SK-N-SH treated with all-trans-retinoic acid at 6 μM for 48 hours (cell line): ENCODE results near the gene CAV2.

ENCODE experiments used
- ATAC-seq: fragments of 200-7000 bp; cut with Tn5 transposase; 3 replicates; pipeline ENCODE4 v1.9.1; 2020; ENCODE audit warnings: mild to moderate bottlenecking, moderate library complexity
- ARNTL ChIP-seq: fragments of 450-650 bp; formaldehyde crosslinking; IDR thresholded peaks from 2 replicates; pipeline ENCODE4 v1.5.0; 2020; ENCODE audit warnings: low read depth, mild to moderate bottlenecking, moderate library complexity, borderline replicate concordance
- BACH2 ChIP-seq: fragments of 250-450 bp; sonication (Bioruptor Pico); IDR thresholded peaks from 2 replicates; pipeline ENCODE4 v1.9.0; 2021; ENCODE audit warnings: mild to moderate bottlenecking, borderline replicate concordance
- CSDC2 ChIP-seq: fragments of 250-450 bp; sonication (Bioruptor Pico); IDR thresholded peaks from 2 replicates; pipeline ENCODE4 v1.5.0; 2020; ENCODE audit warnings: mild to moderate bottlenecking, moderate library complexity
- ESRRG ChIP-seq: fragments of 250-450 bp; sonication (Bioruptor Pico); IDR thresholded peaks from 2 replicates; pipeline ENCODE4 v1.6.1; 2021; ENCODE audit warnings: mild to moderate bottlenecking
- GLIS3 ChIP-seq: fragments of 250-450 bp; sonication (Bioruptor Pico); IDR thresholded peaks from 2 replicates; pipeline ENCODE4 v1.5.0; 2020; ENCODE audit warnings: mild to moderate bottlenecking, moderate library complexity
- ISL1 ChIP-seq: fragments of 250-450 bp; sonication (Bioruptor Pico); IDR thresholded peaks from 2 replicates; pipeline ENCODE4 v2.1.2; 2022; ENCODE audit warnings: mild to moderate bottlenecking, moderate library complexity
- OSR1 ChIP-seq: fragments of 250-450 bp; sonication (Bioruptor Pico); IDR thresholded peaks from 2 replicates; pipeline ENCODE4 v1.8.0; 2022; ENCODE audit warnings: moderate library complexity, mild to moderate bottlenecking, inconsistent platforms
- RARB ChIP-seq: fragments of 250-450 bp; sonication (Bioruptor Pico); IDR thresholded peaks from 2 replicates; pipeline ENCODE4 v1.8.0; 2021; ENCODE audit warnings: mild to moderate bottlenecking, moderate library complexity
- SNAI2 ChIP-seq: fragments of 250-450 bp; sonication (Bioruptor Pico); IDR thresholded peaks from 2 replicates; pipeline ENCODE4 v1.5.0; 2020; ENCODE audit warnings: mild to moderate bottlenecking, moderate library complexity
- TCF4 ChIP-seq: fragments of 250-450 bp; sonication (Bioruptor Pico); IDR thresholded peaks from 2 replicates; pipeline ENCODE4 v1.8.0; 2021; ENCODE audit warnings: mild to moderate bottlenecking, moderate library complexity, borderline replicate concordance
- ZC3H10 ChIP-seq: fragments of 250-450 bp; sonication (Bioruptor Pico); IDR thresholded peaks from 2 replicates; pipeline ENCODE4 v1.5.1; 2021; ENCODE audit warnings: mild to moderate bottlenecking, moderate library complexity
- ZFP3 ChIP-seq: fragments of 250-450 bp; sonication (Bioruptor Pico); IDR thresholded peaks from 2 replicates; pipeline ENCODE4 v1.5.0; 2020; ENCODE audit warnings: mild to moderate bottlenecking, moderate library complexity
- ZFP30 ChIP-seq: fragments of 450-650 bp; formaldehyde crosslinking; IDR thresholded peaks from 2 replicates; pipeline ENCODE4 v1.5.0; 2022; ENCODE audit warnings: mild to moderate bottlenecking, moderate library complexity
- ZNF565 ChIP-seq: fragments of 450-650 bp; formaldehyde crosslinking; conservative IDR thresholded peaks from 2 replicates; pipeline ENCODE4 v1.5.0; 2020; ENCODE audit warnings: low read depth, mild to moderate bottlenecking, moderate library complexity
- ZNF70 ChIP-seq: fragments of 450-650 bp; formaldehyde crosslinking; IDR thresholded peaks from 2 replicates; pipeline ENCODE4 v1.5.0; 2020; ENCODE audit warnings: mild to moderate bottlenecking, moderate library complexity
- ZNF8 ChIP-seq: fragments of 450-650 bp; formaldehyde crosslinking; IDR thresholded peaks from 2 replicates; pipeline ENCODE4 v1.5.0; 2020; ENCODE audit warnings: mild to moderate bottlenecking, moderate library complexity
- TF ChIP-seq, protein P1 (sequence below): fragments of 250-450 bp; sonication (Bioruptor Pico); IDR thresholded peaks from 2 replicates; pipeline ENCODE4 v1.8.0; 2020; ENCODE audit warnings: mild to moderate bottlenecking, moderate library complexity, borderline replicate concordance
- TF ChIP-seq, protein P2 (sequence below): fragments of 250-450 bp; sonication (Bioruptor Pico); IDR thresholded peaks from 2 replicates; pipeline ENCODE4 v1.5.1; 2021; ENCODE audit warnings: mild to moderate bottlenecking, moderate library complexity
- TF ChIP-seq, protein P3 (sequence below): fragments of 250-450 bp; sonication (Bioruptor Pico); IDR thresholded peaks from 2 replicates; pipeline ENCODE4 v1.5.1; 2020; ENCODE audit warnings: low read depth, mild to moderate bottlenecking, moderate library complexity
- TF ChIP-seq, protein P4 (sequence below): fragments of 250-450 bp; sonication (Bioruptor Pico); IDR thresholded peaks from 2 replicates; pipeline ENCODE4 v1.5.0; 2020; ENCODE audit warnings: mild to moderate bottlenecking, moderate library complexity
- TF ChIP-seq, protein P5 (sequence below): fragments of 250-450 bp; sonication (Bioruptor Pico); IDR thresholded peaks from 2 replicates; pipeline ENCODE4 v1.8.0; 2021; ENCODE audit warnings: low read depth, mild to moderate bottlenecking, moderate library complexity, borderline replicate concordance

Gene CAV2

DNA sequence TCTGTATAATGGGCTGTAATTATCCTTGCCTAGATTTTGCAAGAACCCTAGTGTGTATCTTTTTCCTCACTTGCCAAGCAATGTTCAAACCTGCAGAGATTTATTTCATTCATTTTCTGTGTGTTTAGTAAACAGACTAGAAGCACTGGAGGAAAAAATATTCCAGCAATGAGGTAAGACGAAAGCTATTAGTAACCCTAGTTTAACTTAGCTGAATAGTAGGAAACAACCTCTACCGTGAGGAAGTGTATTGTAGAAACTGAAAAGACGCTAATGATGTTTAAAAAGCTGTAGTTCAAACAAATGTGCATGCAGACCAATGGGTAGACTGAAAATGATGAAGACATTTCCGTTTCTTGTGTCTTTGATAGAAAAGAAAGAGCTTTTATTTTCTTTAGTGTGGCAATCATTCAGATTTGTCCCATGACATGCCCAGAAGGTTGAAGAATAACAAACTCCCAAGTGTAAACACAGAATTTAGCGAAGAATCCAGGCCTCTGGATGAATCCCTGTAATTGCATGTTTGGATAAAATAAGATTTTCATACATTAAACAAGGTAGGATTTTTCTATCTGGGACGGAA is 46.0 kb downstream of the CAV2 start:
- TF ChIP-seq BACH2 (CRISPR knock-in tag) = no peak
- no peak for TF ChIP-seq RARB (CRISPR knock-in tag)
- no peak for TF ChIP-seq ZC3H10 (CRISPR knock-in tag)
- no peak for TF ChIP-seq ZFP30
- no peak for TF ChIP-seq ISL1 (CRISPR knock-in tag)
- TF ChIP-seq ZNF565 (CRISPR knock-in tag) = no peak
- no peak for TF ChIP-seq GLIS3 (CRISPR knock-in tag)
- TF ChIP-seq OSR1 = no peak
- no peak for TF ChIP-seq ZNF70 (CRISPR knock-in tag)
- TF ChIP-seq ARNTL (CRISPR knock-in tag) = no peak
- TF ChIP-seq CSDC2 = no peak
- no peak for TF ChIP-seq SNAI2 (CRISPR knock-in tag)
- no peak for TF ChIP-seq ZNF8 (CRISPR knock-in tag)
- TF ChIP-seq, protein P1, sequence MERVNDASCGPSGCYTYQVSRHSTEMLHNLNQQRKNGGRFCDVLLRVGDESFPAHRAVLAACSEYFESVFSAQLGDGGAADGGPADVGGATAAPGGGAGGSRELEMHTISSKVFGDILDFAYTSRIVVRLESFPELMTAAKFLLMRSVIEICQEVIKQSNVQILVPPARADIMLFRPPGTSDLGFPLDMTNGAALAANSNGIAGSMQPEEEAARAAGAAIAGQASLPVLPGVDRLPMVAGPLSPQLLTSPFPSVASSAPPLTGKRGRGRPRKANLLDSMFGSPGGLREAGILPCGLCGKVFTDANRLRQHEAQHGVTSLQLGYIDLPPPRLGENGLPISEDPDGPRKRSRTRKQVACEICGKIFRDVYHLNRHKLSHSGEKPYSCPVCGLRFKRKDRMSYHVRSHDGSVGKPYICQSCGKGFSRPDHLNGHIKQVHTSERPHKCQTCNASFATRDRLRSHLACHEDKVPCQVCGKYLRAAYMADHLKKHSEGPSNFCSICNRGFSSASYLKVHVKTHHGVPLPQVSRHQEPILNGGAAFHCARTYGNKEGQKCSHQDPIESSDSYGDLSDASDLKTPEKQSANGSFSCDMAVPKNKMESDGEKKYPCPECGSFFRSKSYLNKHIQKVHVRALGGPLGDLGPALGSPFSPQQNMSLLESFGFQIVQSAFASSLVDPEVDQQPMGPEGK (CRISPR knock-in tag) = no peak
- no peak for TF ChIP-seq ESRRG (CRISPR knock-in tag)
- TF ChIP-seq, protein P2, sequence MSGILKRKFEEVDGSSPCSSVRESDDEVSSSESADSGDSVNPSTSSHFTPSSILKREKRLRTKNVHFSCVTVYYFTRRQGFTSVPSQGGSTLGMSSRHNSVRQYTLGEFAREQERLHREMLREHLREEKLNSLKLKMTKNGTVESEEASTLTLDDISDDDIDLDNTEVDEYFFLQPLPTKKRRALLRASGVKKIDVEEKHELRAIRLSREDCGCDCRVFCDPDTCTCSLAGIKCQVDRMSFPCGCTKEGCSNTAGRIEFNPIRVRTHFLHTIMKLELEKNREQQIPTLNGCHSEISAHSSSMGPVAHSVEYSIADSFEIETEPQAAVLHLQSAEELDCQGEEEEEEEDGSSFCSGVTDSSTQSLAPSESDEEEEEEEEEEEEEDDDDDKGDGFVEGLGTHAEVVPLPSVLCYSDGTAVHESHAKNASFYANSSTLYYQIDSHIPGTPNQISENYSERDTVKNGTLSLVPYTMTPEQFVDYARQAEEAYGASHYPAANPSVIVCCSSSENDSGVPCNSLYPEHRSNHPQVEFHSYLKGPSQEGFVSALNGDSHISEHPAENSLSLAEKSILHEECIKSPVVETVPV (CRISPR knock-in tag) = no peak
- TF ChIP-seq, protein P3, sequence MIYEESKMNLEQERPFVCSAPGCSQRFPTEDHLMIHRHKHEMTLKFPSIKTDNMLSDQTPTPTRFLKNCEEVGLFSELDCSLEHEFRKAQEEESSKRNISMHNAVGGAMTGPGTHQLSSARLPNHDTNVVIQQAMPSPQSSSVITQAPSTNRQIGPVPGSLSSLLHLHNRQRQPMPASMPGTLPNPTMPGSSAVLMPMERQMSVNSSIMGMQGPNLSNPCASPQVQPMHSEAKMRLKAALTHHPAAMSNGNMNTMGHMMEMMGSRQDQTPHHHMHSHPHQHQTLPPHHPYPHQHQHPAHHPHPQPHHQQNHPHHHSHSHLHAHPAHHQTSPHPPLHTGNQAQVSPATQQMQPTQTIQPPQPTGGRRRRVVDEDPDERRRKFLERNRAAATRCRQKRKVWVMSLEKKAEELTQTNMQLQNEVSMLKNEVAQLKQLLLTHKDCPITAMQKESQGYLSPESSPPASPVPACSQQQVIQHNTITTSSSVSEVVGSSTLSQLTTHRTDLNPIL (CRISPR knock-in tag) = no peak
- TF ChIP-seq TCF4 (CRISPR knock-in tag) = no peak
- TF ChIP-seq, all 23 proteins: peak for 0

DNA sequence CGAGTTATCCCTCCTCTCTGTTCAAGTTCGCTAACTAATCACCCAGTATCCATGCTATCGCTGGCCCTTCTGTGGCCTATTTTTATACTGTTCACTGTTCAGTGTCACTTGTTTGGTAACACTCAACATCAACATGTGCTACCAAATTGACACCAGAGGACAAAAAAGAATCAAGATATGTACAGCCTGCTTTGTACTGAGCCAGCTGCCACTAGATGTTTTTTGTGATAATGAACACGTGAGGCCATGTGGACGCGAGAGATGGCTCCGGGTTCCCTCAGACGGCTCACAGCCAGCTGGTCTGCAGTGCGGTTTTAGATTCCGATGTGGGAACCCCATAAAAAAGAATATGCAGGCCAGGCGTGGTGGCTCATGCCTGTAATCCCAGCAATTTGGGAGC is 46.5 kb downstream of the CAV2 start:
- TF ChIP-seq, protein P2 (CRISPR knock-in tag) = no peak
- TF ChIP-seq RARB (CRISPR knock-in tag) (no peak), OSR1 (no peak), SNAI2 (CRISPR knock-in tag) (no peak), ZFP30 (no peak), ZFP3 (CRISPR knock-in tag) (no peak), ZNF565 (CRISPR knock-in tag) (no peak), ARNTL (CRISPR knock-in tag) (no peak)
- TF ChIP-seq, protein P4, sequence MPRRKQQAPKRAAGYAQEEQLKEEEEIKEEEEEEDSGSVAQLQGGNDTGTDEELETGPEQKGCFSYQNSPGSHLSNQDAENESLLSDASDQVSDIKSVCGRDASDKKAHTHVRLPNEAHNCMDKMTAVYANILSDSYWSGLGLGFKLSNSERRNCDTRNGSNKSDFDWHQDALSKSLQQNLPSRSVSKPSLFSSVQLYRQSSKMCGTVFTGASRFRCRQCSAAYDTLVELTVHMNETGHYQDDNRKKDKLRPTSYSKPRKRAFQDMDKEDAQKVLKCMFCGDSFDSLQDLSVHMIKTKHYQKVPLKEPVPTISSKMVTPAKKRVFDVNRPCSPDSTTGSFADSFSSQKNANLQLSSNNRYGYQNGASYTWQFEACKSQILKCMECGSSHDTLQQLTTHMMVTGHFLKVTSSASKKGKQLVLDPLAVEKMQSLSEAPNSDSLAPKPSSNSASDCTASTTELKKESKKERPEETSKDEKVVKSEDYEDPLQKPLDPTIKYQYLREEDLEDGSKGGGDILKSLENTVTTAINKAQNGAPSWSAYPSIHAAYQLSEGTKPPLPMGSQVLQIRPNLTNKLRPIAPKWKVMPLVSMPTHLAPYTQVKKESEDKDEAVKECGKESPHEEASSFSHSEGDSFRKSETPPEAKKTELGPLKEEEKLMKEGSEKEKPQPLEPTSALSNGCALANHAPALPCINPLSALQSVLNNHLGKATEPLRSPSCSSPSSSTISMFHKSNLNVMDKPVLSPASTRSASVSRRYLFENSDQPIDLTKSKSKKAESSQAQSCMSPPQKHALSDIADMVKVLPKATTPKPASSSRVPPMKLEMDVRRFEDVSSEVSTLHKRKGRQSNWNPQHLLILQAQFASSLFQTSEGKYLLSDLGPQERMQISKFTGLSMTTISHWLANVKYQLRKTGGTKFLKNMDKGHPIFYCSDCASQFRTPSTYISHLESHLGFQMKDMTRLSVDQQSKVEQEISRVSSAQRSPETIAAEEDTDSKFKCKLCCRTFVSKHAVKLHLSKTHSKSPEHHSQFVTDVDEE (CRISPR knock-in tag) = no peak
- TF ChIP-seq, protein P5, sequence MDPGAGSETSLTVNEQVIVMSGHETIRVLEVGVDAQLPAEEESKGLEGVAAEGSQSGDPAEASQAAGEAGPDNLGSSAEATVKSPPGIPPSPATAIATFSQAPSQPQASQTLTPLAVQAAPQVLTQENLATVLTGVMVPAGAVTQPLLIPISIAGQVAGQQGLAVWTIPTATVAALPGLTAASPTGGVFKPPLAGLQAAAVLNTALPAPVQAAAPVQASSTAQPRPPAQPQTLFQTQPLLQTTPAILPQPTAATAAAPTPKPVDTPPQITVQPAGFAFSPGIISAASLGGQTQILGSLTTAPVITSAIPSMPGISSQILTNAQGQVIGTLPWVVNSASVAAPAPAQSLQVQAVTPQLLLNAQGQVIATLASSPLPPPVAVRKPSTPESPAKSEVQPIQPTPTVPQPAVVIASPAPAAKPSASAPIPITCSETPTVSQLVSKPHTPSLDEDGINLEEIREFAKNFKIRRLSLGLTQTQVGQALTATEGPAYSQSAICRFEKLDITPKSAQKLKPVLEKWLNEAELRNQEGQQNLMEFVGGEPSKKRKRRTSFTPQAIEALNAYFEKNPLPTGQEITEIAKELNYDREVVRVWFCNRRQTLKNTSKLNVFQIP = no peak
- TF ChIP-seq, protein P1 (CRISPR knock-in tag) = no peak
- TF ChIP-seq, protein P3 (CRISPR knock-in tag) = no peak
- ATAC-seq = no peak

More for the DNA sequence above, 46.0 kb downstream of the CAV2 start:
- no peak for ATAC-seq
